HUDEP-2 (cell line): ENCODE data around the gene GALNTL6.
"Not testable (repeated sequence)": the region's sequence is repeated elsewhere in the genome, so short reads cannot be mapped to it uniquely, and the experiment has no call there.

Experiments used
- DNase-seq, 76 experiments: peaks; one replicate each; lab custom pipeline; 2025; ENCODE audit not compliant: unreplicated experiment in 76 of 76; lab: John Stamatoyannopoulos, UW

The GALNTL6 gene

GRCh38 chr4:173025131-173025530 lies 1211.9 kb downstream of the GALNTL6 start:
- peak in 49 of 76 experiments; percentile 0 to 77 (median 26) for DNase-seq

GRCh38 chr4:173037242-173037641 lies 1224.0 kb downstream of the GALNTL6 start:
- no peak for DNase-seq

- DNase-seq = no peak
These were observed 1225.1 kb downstream of the GALNTL6 start for GRCh38 chr4:173038192-173038896.

GRCh38 chr4:173039617-173040577 lies 1226.7 kb downstream of the GALNTL6 start:
- no peak for DNase-seq

GRCh38 chr4:173041482-173041881 lies 1228.3 kb downstream of the GALNTL6 start:
- DNase-seq = no peak

- not testable (repeated sequence) for DNase-seq
These were observed 1228.9 kb downstream of the GALNTL6 start for GRCh38 chr4:173042139-173042538.

- no peak for DNase-seq
These were observed 1231.1 kb downstream of the GALNTL6 start for GRCh38 chr4:173044340-173044739.

- no peak for DNase-seq
These were observed 1232.4 kb downstream of the GALNTL6 start for GRCh38 chr4:173045571-173045970.

GRCh38 chr4:173046144-173046543 lies 1232.9 kb downstream of the GALNTL6 start:
- DNase-seq = no peak

- no peak for DNase-seq
These were observed 1233.6 kb downstream of the GALNTL6 start for GRCh38 chr4:173046818-173047217.

GRCh38 chr4:173051232-173051631 lies 1238.0 kb downstream of the GALNTL6 start:
- no peak for DNase-seq

GRCh38 chr4:173051716-173052115 lies 1238.5 kb downstream of the GALNTL6 start:
- no peak for DNase-seq

- DNase-seq = no peak
These were observed 1239.2 kb downstream of the GALNTL6 start for GRCh38 chr4:173052439-173052838.

GRCh38 chr4:173056271-173056670 lies 1243.1 kb downstream of the GALNTL6 start:
- no peak for DNase-seq

GRCh38 chr4:173056710-173057109 lies 1243.5 kb downstream of the GALNTL6 start:
- no peak for DNase-seq

- no peak for DNase-seq
These were observed 1244.2 kb downstream of the GALNTL6 start for GRCh38 chr4:173057442-173057841.

- no peak for DNase-seq
These were observed 1244.7 kb downstream of the GALNTL6 start for GRCh38 chr4:173057901-173058300.

- no peak for DNase-seq
These were observed 1248.0 kb downstream of the GALNTL6 start for GRCh38 chr4:173061160-173061559.

- no peak for DNase-seq
These were observed 1260.8 kb downstream of the GALNTL6 start for GRCh38 chr4:173073939-173074500.

- DNase-seq = no peak
These were observed 1261.3 kb downstream of the GALNTL6 start for GRCh38 chr4:173074501-173074946.

- no peak for DNase-seq
These were observed 1263.9 kb downstream of the GALNTL6 start for GRCh38 chr4:173076903-173077634.
